Activated T-cell treated with anti-CD3 and anti-CD28 coated beads, Interleukin-2, amount 50 U/mL, for 24 hours (primary cell): ENCODE measurements around the gene KSR2.
"Not testable (repeated sequence)": the region's sequence is repeated elsewhere in the genome, so short reads cannot be mapped to it uniquely, and the experiment has no call there.

Source experiments
- DNase-seq: peaks from one replicate; pipeline ENCODE4 v3.0.0-alpha.2; 2020
- H3K27ac Mint-ChIP-seq: 2 replicates; pipeline ENCODE4 v1.8.0; 2020; ENCODE audit warnings: mild to moderate bottlenecking, mixed read lengths
- H3K27me3 Mint-ChIP-seq: 2 replicates; pipeline ENCODE4 v1.8.0; 2020; ENCODE audit warnings: mixed read lengths
- H3K36me3 Mint-ChIP-seq: 2 replicates; pipeline ENCODE4 v1.8.0; 2020; ENCODE audit warnings: low read depth, mixed read lengths
- H3K4me1 Mint-ChIP-seq: 2 replicates; pipeline ENCODE4 v1.8.0; 2020; ENCODE audit warnings: low read depth, mixed read lengths
- H3K4me3 Mint-ChIP-seq: 2 replicates; pipeline ENCODE4 v1.8.0; 2020; ENCODE audit warnings: mild to moderate bottlenecking, moderate library complexity, mixed read lengths
- H3K9me3 Mint-ChIP-seq: 2 replicates; pipeline ENCODE4 v1.8.0; 2020; ENCODE audit warnings: mixed read lengths

KSR2 gene

GRCh38 chr12:117921929-117922777, 46.6 kb downstream of the KSR2 start:
- Mint-ChIP-seq H3K9me3 (no peaks in the 10 kb centered on the region), H3K27me3 (peaks cover 21% of the 10 kb centered on the region), H3K27ac (no peak overlapping the region), H3K4me3 (no peak overlapping the region), H3K36me3 (no peaks in the 10 kb centered on the region), H3K4me1 (no peaks in the 10 kb centered on the region)
- DNase-seq = no peak

- H3K27me3 Mint-ChIP-seq = peaks cover 24% of the 10 kb centered on the region
- H3K4me3 Mint-ChIP-seq = no peak overlapping the region
- DNase-seq = no peak
- no peaks in the 10 kb centered on the region for H3K9me3 Mint-ChIP-seq
- H3K27ac Mint-ChIP-seq = no peak overlapping the region
- H3K36me3 Mint-ChIP-seq = no peaks in the 10 kb centered on the region
- H3K4me1 Mint-ChIP-seq = no peaks in the 10 kb centered on the region
These were observed 49.3 kb downstream of the KSR2 start for GRCh38 chr12:117919479-117919878.

- Mint-ChIP-seq H3K9me3 (peaks cover 9% of the 10 kb centered on the region), H3K27ac (no peak overlapping the region), H3K36me3 (no peaks in the 10 kb centered on the region), H3K4me1 (no peaks in the 10 kb centered on the region), H3K4me3 (no peak overlapping the region), H3K27me3 (peaks cover 11% of the 10 kb centered on the region)
- no peak for DNase-seq
These were observed 54.1 kb downstream of the KSR2 start for GRCh38 chr12:117914686-117915085.

- Mint-ChIP-seq H3K36me3 (no peaks in the 10 kb centered on the region), H3K4me1 (no peaks in the 10 kb centered on the region)
These were observed 56.0 kb downstream of the KSR2 start for GRCh38 chr12:117912756-117913155.

GRCh38 chr12:117908411-117908810, 60.4 kb downstream of the KSR2 start:
- Mint-ChIP-seq H3K4me3 (no peak overlapping the region), H3K4me1 (peaks cover 2% of the 10 kb centered on the region), H3K36me3 (no peaks in the 10 kb centered on the region), H3K9me3 (peaks cover 9% of the 10 kb centered on the region), H3K27ac (no peak overlapping the region), H3K27me3 (peaks cover 6% of the 10 kb centered on the region)
- no peak for DNase-seq

More at GRCh38 chr12:117912756-117913155, 56.0 kb downstream of the KSR2 start:
- no peak for DNase-seq
- Mint-ChIP-seq H3K27ac (no peak overlapping the region), H3K4me3 (no peak overlapping the region), H3K9me3 (peaks cover 9% of the 10 kb centered on the region), H3K27me3 (peaks cover 11% of the 10 kb centered on the region)

GRCh38 chr12:117907108-117907689, 61.6 kb downstream of the KSR2 start:
- no peak for DNase-seq

GRCh38 chr12:117904051-117904450, 64.7 kb downstream of the KSR2 start:
- DNase-seq = no peak
- no peaks in the 10 kb centered on the region for H3K36me3 Mint-ChIP-seq
- peaks cover 5% of the 10 kb centered on the region for H3K9me3 Mint-ChIP-seq
- H3K4me1 Mint-ChIP-seq = peaks cover 2% of the 10 kb centered on the region
- no peak overlapping the region for H3K4me3 Mint-ChIP-seq
- peaks cover 3% of the 10 kb centered on the region for H3K27me3 Mint-ChIP-seq
- no peak overlapping the region for H3K27ac Mint-ChIP-seq

More at GRCh38 chr12:117907108-117907689, 61.6 kb downstream of the KSR2 start:
- no peak overlapping the region for H3K4me3 Mint-ChIP-seq
- H3K27ac Mint-ChIP-seq = no peak overlapping the region
- peaks cover 9% of the 10 kb centered on the region for H3K9me3 Mint-ChIP-seq
- no peaks in the 10 kb centered on the region for H3K36me3 Mint-ChIP-seq
- peaks cover 2% of the 10 kb centered on the region for H3K4me1 Mint-ChIP-seq
- H3K27me3 Mint-ChIP-seq = peaks cover 3% of the 10 kb centered on the region

- Mint-ChIP-seq H3K4me3 (no peak overlapping the region), H3K4me1 (peaks cover 2% of the 10 kb centered on the region), H3K27ac (no peak overlapping the region), H3K36me3 (no peaks in the 10 kb centered on the region), H3K27me3 (peaks cover under 1% of the 10 kb centered on the region), H3K9me3 (peaks cover 5% of the 10 kb centered on the region)
- DNase-seq = no peak
These were observed 65.5 kb downstream of the KSR2 start for GRCh38 chr12:117903110-117903840.

GRCh38 chr12:117901631-117902030, 67.2 kb downstream of the KSR2 start:
- no peak for DNase-seq
- peaks cover 8% of the 10 kb centered on the region for H3K27me3 Mint-ChIP-seq
- H3K27ac Mint-ChIP-seq = no peak overlapping the region
- H3K4me1 Mint-ChIP-seq = no peaks in the 10 kb centered on the region
- peaks cover 5% of the 10 kb centered on the region for H3K9me3 Mint-ChIP-seq
- H3K4me3 Mint-ChIP-seq = no peak overlapping the region
- H3K36me3 Mint-ChIP-seq = no peaks in the 10 kb centered on the region

- no peaks in the 10 kb centered on the region for H3K4me1 Mint-ChIP-seq
- H3K36me3 Mint-ChIP-seq = no peaks in the 10 kb centered on the region
- H3K4me3 Mint-ChIP-seq = no peak overlapping the region
- DNase-seq = no peak
- H3K9me3 Mint-ChIP-seq = peaks cover 5% of the 10 kb centered on the region
- H3K27me3 Mint-ChIP-seq = peaks cover 12% of the 10 kb centered on the region
- H3K27ac Mint-ChIP-seq = no peak overlapping the region
These were observed 68.2 kb downstream of the KSR2 start for GRCh38 chr12:117900561-117900960.

GRCh38 chr12:117897372-117898161, 71.2 kb downstream of the KSR2 start:
- no peak for DNase-seq
- Mint-ChIP-seq H3K4me1 (no peaks in the 10 kb centered on the region), H3K9me3 (peaks cover 5% of the 10 kb centered on the region), H3K36me3 (no peaks in the 10 kb centered on the region), H3K27ac (no peak overlapping the region), H3K27me3 (peaks cover 12% of the 10 kb centered on the region), H3K4me3 (no peak overlapping the region)

GRCh38 chr12:117896009-117896408, 72.8 kb downstream of the KSR2 start:
- DNase-seq = no peak
- Mint-ChIP-seq H3K4me1 (no peaks in the 10 kb centered on the region), H3K27me3 (peaks cover 12% of the 10 kb centered on the region), H3K27ac (no peak overlapping the region), H3K9me3 (peaks cover 5% of the 10 kb centered on the region), H3K36me3 (no peaks in the 10 kb centered on the region), H3K4me3 (no peak overlapping the region)

GRCh38 chr12:117892441-117892840, 76.3 kb downstream of the KSR2 start:
- Mint-ChIP-seq H3K4me1 (peaks cover 1% of the 10 kb centered on the region), H3K4me3 (no peak overlapping the region), H3K36me3 (no peaks in the 10 kb centered on the region), H3K27me3 (peaks cover 16% of the 10 kb centered on the region), H3K9me3 (no peaks in the 10 kb centered on the region), H3K27ac (no peak overlapping the region)
- DNase-seq = no peak

GRCh38 chr12:117891265-117891664, 77.5 kb downstream of the KSR2 start:
- DNase-seq, H3K36me3 Mint-ChIP-seq, H3K4me3 Mint-ChIP-seq, H3K27ac Mint-ChIP-seq, H3K4me1 Mint-ChIP-seq, H3K9me3 Mint-ChIP-seq: not testable (repeated sequence)
- H3K27me3 Mint-ChIP-seq = peaks cover 14% of the 10 kb centered on the region
